GM12892 (cell line): ENCODE results near the gene PRDM13.
"Not testable (repeated sequence)": the region's sequence is repeated elsewhere in the genome, so short reads cannot be mapped to it uniquely, and the experiment has no call there.

Experiments used
- DNase-seq: peaks from one replicate; pipeline ENCODE4 v3.0.0; 2011; ENCODE audit not compliant: insufficient read length
- FAIRE-seq: peaks from 2 replicates; lab custom pipeline; 2011; peaks lifted over from hg19 to GRCh38; lab: Jason Lieb, UNC
- POLR2A ChIP-seq: IDR thresholded peaks from 2 replicates; pipeline ENCODE4 v1.6.1; 2011; ENCODE audit warnings: low read depth, low read length, control low read depth
- POLR2AphosphoS5 ChIP-seq: IDR thresholded peaks from 2 replicates; pipeline ENCODE4 v1.6.1; 2011; ENCODE audit warnings: low read depth, low read length, control low read depth
- TAF1 ChIP-seq: IDR thresholded peaks from 2 replicates; pipeline ENCODE4 v1.6.1; 2011; ENCODE audit warnings: low read depth, mild to moderate bottlenecking, control low read depth, low read length, borderline replicate concordance

PRDM13 gene

DNA sequence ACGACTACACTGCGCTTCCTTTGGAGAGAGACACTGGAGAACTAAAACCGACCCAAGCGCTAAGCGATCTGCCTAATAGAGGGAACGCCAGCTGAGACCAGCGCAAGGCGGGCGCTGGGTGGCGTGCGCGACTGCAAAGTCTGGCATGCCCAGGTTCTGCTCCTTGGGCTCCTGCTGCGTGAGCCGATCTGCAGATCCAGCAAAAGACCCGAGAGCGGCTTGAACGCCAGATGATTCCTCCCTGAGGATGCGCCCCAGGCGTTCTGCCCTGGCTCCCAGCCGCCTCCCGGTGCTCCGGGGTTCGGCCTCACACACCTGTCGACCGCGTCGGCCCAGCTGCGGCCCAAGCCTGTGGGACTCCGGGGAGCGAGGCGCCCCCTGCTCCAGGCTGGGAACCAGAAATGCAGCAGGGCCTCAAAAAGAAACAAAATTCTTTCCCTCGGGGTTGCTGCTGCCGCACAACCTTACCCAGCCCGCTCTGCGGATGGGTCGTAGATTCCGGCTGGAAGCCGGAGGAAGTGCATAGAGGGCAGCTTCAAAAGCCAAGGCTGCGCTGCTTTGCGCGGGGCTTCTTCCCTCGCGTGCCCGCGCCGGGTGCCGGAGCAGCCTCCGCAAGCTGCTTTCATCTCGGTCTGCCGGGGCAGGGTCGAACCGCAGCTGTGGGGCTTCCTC is 17.9 kb upstream of the PRDM13 start:
- TF ChIP-seq POLR2A (no peak), TAF1 (no peak), POLR2AphosphoS5 (no peak)
- DNase-seq (peak; percentile 53), FAIRE-seq (peak; percentile 92)

DNA sequence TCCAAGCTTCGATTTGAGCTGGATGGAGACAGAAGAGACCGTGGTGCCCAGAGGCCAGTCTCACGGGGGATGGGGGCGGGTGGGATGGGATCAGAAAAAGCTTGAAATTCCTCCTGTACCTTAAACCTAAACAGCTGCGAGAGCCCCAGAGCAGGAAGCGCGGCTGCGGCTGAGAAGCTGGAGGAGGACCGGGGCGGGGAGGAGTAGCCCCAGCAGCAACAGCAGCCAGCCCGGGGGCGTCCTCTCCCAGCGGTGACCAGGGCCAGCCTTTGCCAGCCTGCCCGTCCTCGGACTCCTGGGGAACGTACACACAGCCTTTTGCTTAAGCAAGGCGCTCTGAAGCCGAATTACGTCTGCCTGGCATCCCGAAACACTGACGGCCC is 17.4 kb upstream of the PRDM13 start:
- DNase-seq (no peak), FAIRE-seq (peak; percentile 9)
- no peak for TF ChIP-seq TAF1

DNA sequence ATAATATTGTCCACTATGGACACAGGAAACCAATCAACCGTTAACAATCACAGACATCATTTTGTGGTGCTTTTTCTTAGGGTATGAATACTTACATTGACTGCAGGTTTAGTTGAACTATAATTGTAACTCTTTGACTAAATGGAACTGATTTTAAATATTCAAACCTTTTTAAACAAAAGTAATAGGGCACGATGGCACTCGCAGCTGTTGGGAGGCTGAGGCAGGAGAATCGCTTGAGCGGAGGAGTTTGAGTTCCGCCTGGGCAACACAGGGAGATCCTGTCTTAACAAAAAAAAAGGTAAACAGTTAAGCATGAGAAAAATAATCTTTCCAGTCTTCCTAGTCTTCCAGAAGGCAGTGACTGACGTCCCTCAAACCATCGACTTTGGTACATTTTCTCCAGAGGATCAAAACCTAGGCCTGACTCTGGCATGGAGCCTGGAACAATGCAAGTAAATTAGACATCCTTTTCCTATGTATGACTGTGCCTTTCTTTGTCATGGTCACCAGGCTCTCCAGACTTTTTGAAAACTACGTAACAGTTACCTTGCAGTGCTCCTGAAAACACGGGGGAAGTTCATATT is 16.6 kb upstream of the PRDM13 start:
- TF ChIP-seq TAF1: no peak
- no peak for TF ChIP-seq POLR2A
- TF ChIP-seq POLR2AphosphoS5: no peak
- no peak for DNase-seq
- no peak for FAIRE-seq

DNA sequence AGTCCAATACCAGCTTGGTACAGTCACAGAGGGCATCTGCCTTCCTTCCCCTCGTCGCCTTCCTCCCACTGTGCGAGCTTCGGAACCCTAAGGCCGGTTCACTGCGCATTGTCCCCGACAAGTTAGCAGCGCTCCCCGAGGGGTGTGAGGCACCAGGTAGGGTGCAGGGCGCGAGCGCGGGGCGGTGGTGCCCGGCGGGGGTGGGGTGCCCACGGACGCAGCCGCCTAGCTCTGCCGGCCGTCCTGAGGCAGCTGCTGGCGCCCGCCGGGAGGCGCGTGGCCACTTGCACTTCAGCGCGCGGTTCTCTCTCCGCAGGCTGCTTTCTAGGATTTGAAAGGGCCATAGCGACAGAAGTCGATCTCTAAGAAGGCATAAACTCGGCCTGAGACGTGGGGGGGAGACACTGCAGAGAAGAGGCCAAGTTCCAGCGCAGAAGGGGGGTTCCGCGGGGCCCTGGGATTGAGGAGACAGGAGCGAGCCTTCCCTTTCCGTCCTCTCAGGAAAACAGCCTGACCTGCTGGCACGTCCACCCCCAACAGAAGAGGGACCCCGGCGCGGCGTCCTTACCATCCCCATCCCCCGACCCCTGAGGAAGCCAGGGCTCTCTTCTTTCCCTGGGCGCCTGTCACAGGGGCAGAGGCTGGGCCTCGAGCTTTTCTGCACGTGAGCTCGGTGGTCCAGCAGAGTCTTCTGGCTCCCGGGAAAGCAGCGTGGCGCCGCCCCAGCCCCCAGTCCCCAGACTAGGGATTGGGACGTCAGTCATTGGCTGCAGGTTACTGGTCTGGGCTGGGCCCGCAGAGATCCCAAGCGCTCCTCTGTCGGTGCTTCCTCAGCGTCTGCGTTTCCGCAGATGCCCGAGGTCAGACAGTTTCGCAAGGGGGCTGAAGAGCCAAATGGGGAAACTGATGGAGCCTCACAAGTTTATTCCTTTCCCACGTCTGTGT is 15.6 kb upstream of the PRDM13 start:
- no peak for DNase-seq
- no peak for TF ChIP-seq POLR2AphosphoS5
- no peak for TF ChIP-seq POLR2A
- no peak for TF ChIP-seq TAF1
- no peak for FAIRE-seq

GRCh38 chr6:99591673-99592364 is 14.8 kb upstream of the PRDM13 start:
- FAIRE-seq: no peak
- no peak for DNase-seq
- no peak for TF ChIP-seq TAF1
- no peak for TF ChIP-seq POLR2A
- no peak for TF ChIP-seq POLR2AphosphoS5

- no peak for FAIRE-seq
- no peak for TF ChIP-seq POLR2AphosphoS5
- no peak for TF ChIP-seq POLR2A
- TF ChIP-seq TAF1: no peak
- DNase-seq: no peak
These were observed 13.7 kb upstream of the PRDM13 start for GRCh38 chr6:99592900-99593299.

- not testable (repeated sequence) for FAIRE-seq, DNase-seq
These were observed 11.9 kb upstream of the PRDM13 start for GRCh38 chr6:99594696-99595095.

GRCh38 chr6:99602520-99603420 is 3.9 kb upstream of the PRDM13 start:
- FAIRE-seq: no peak
- DNase-seq: no peak
- TF ChIP-seq POLR2A: no peak
- TF ChIP-seq TAF1: no peak
- TF ChIP-seq POLR2AphosphoS5: no peak

DNA sequence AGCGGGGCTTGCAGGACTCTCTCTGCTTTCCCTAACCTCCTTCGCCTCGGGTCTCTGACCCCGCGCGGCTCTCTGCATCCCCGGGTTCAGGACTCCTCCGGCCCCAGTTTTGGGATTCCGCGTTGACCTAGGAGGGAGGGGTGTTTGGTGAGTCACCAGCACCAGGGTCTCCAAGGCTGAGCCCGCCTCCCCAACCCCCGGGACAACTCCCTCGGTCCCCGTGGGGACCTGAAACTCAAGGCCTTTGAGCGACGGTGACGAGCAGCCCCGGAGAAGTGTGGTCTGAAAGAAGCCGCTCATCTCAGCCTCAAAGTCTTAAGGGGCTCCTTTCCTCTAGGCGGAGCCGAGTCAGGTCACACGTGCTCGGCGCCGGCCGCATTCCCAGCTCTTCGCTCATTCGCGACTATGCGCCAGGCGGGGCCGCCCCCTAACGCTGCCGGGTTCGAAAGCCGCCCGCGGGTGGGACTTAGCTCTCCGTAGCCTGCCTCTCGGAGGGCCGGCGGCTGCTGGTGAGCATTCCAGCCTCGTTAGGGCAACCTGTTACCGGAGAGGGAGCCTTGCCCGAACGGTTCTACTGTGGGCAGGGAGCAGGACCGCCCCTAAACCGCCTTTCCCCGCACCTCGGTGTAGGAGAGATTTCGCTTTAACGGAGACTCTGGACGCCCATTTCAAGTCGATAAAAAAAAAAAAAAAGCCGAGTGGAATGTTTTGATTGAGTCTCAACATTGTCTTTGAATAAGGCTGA is 3.0 kb upstream of the PRDM13 start:
- TF ChIP-seq TAF1 (no peak), POLR2AphosphoS5 (no peak), POLR2A (no peak)
- DNase-seq (peak; percentile 28), FAIRE-seq (no peak)

DNA sequence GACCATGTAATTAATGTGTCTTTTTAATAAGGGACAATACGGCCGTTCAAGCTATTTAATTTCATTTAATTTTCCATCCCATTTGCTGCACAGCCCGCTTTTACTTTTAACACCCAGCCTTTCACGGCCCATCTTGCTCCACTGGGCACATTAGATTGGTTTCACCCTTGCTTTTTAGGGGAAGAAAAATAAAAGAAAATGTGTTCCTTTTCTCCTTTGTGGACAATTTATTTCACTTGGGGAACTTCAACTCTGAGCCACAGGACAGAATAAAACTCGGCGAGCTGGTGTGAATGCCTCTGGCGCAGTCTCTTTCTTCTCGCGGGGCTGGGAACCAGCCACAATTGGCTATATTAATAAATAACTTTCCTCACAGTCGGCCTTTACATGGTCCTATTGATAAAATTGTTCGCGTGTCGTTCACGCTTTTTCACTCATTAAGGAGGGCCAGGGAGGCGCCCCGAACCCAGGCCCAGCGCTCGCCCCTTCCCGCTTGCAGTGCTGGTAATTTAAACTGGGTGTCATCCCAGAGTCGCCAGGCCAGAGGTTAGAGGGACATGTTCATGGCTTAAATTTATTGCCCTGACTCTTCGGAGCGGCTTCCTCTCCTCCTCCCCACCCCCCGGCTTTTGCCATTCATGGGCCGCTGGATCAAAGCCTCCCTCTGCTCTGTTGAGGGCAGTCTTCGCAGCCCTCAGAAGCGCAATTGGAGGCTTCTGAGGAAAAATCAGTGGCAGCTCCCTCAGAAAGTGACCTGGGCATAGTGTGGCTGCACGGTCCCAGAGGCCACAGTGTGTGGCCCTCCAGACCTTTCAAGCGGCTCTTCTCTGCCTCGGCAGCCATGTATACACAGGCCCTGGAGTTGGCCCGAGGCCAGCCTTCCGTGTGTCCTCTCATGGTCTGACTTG is 2.2 kb upstream of the PRDM13 start:
- DNase-seq: no peak
- TF ChIP-seq TAF1 (no peak), POLR2AphosphoS5 (no peak), POLR2A (no peak)
- FAIRE-seq: no peak
